ENCODE measurements around the gene UMAD1. TPM values are rescaled to one million over a fixed set of nuclear protein-coding genes. Genes with fewer than 3 reads are reported as not detected.

UMAD1 gene
- total RNA-seq, 6 experiments from 2014 or later = 7.6 to 15.3 (median 9.5) TPM

DNA sequence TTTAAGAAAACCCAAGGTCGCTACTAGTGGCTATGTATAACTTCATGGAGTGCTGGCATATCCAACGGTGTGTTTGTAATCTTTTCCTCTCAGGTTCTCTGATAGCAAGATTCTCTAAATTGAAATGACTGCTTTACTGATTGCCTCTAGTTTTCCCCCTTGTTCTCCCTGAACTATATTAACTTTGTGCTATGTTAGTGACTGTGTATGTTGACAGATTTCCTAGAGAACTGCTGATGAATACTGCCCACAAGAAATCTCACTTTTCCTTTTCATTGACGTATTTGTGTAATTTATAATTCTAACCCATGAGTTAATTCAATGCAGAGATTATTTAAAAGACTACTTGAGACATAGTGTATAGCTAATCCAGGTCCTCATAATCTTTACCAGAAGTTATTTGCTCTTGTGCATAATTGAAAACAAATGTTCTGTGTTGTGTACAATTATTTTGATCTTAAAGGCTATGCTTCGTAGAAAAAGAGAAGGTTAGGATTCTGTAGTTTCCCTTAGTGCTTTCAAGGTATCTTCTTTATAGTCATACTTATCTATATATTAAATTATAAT lies 257.5 kb downstream of the UMAD1 start:
- H3K36me3 ChIP-seq = no peaks in the 10 kb centered on the region
- no peak overlapping the region for H3K4me3 ChIP-seq
- ATAC-seq (no peak), DNase-seq (no peak)
- WGBS (ENCODE audit: insufficient coverage, low coverage, low lambda C conversion rate, missing lambda C conversion rate) = 75% methylated on average over 4 of the region's 4 CpGs
- H3K9me3 ChIP-seq = no peaks in the 10 kb centered on the region
- intact Hi-C loops (cut with DNase I) = no loop called here
- TF ChIP-seq, protein P1, sequence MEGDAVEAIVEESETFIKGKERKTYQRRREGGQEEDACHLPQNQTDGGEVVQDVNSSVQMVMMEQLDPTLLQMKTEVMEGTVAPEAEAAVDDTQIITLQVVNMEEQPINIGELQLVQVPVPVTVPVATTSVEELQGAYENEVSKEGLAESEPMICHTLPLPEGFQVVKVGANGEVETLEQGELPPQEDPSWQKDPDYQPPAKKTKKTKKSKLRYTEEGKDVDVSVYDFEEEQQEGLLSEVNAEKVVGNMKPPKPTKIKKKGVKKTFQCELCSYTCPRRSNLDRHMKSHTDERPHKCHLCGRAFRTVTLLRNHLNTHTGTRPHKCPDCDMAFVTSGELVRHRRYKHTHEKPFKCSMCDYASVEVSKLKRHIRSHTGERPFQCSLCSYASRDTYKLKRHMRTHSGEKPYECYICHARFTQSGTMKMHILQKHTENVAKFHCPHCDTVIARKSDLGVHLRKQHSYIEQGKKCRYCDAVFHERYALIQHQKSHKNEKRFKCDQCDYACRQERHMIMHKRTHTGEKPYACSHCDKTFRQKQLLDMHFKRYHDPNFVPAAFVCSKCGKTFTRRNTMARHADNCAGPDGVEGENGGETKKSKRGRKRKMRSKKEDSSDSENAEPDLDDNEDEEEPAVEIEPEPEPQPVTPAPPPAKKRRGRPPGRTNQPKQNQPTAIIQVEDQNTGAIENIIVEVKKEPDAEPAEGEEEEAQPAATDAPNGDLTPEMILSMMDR (IDR thresholded peaks at IDR 0.05) = no peak
- TF ChIP-seq POLR2A (IDR thresholded peaks at IDR 0.05) = no peak
- no peak overlapping the region for H3K27ac ChIP-seq
- H3K27me3 ChIP-seq = no peaks in the 10 kb centered on the region
- no peaks in the 10 kb centered on the region for H3K4me1 ChIP-seq

DNA sequence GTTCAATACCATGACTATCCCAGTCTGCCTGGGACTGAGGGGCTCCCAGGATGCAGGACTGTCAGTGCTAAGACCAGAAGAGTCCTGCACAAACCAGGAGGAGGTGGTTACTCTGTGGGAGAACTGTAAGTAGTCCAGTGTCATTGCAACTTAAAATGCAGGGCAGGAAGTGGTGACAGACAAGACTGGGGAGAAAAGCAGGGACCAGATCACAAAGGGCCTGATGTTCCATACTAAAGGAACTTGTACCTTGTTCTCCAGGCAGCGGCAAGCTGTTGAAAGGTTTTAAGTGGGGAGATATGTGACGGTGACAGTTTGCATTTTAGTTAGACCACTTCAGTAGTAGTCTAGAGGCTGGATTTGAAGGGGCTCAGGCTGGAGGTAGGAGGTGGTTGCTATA lies 262.3 kb downstream of the UMAD1 start:
- TF ChIP-seq, protein P1 (IDR thresholded peaks at IDR 0.05) = no peak
- TF ChIP-seq POLR2A (IDR thresholded peaks at IDR 0.05) = no peak
- WGBS (ENCODE audit: insufficient coverage, low coverage, low lambda C conversion rate, missing lambda C conversion rate) = 60% methylated on average over 1 of the region's 2 CpGs
- Histone ChIP-seq H3K4me3 (no peak overlapping the region), H3K9me3 (no peaks in the 10 kb centered on the region), H3K27ac (no peak overlapping the region), H3K27me3 (no peaks in the 10 kb centered on the region), H3K4me1 (no peaks in the 10 kb centered on the region), H3K36me3 (no peaks in the 10 kb centered on the region)
- DNase-seq (no peak), ATAC-seq (no peak)
- intact Hi-C loops (cut with DNase I) = no loop called here

DNA sequence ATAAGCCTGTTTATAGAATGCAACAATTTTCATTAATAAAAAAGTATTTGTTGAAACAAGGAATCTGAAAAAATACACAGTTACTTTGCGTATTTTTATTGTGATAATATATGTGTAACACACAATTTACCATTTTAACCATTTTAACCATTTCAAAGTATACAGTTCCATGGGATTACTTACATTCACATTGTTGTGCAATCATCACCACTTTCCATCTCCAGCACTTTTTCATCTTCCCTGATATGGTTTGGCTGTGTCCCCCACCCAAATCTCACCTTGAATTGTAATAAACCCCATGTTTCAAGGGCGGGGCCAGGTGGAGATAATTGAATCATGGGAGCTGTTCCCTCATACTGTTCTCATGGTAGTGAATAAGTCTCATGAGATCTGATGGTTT lies 266.8 kb downstream of the UMAD1 start:
- Histone ChIP-seq H3K4me3 (no peak overlapping the region), H3K27ac (no peak overlapping the region), H3K36me3 (no peaks in the 10 kb centered on the region), H3K9me3 (no peaks in the 10 kb centered on the region), H3K27me3 (no peaks in the 10 kb centered on the region), H3K4me1 (no peaks in the 10 kb centered on the region)
- DNase-seq = no peak
- 90% methylated on average over 2 of the region's 2 CpGs for WGBS (ENCODE audit: insufficient coverage, low coverage, low lambda C conversion rate, missing lambda C conversion rate)
- intact Hi-C loops (cut with DNase I) = no loop called here
- TF ChIP-seq, protein P1 (IDR thresholded peaks at IDR 0.05) = no peak
- no peak for ATAC-seq

DNA sequence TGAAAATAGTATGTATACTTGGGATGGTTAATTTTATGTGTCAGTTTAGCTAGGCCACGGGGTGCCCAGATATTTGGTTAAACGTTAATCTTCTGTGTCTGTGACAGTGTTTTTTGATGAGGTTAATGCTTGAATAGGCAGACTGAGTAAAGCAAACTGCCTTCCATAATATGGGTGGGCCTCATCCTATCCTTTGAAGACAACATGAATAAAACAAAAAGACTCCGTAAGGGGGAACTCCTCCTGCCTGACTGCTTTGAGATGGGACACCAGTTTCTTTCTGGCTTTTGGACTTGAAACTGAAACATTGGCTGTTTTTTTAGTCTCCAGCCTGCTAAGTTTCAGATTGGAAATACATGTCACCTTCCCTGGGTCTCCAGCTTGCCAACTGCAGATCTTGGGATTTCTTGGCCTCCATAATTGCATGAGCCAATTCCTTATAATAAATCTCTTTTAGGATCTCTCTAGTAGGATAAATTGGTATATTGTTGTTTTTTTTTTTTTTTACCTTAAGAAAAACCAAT lies 268.1 kb downstream of the UMAD1 start:
- WGBS (ENCODE audit: insufficient coverage, low coverage, low lambda C conversion rate, missing lambda C conversion rate) = 51% methylated on average over 3 of the region's 3 CpGs
- intact Hi-C loops (cut with DNase I) = no loop called here

More for the DNA sequence above, 268.1 kb downstream of the UMAD1 start:
- ATAC-seq (no peak), DNase-seq (no peak)
- Histone ChIP-seq H3K36me3 (no peaks in the 10 kb centered on the region), H3K27me3 (no peaks in the 10 kb centered on the region), H3K4me1 (peaks cover 0 to 5% (median under 1%) of the 10 kb centered on the region in 4 donors), H3K27ac (no peak overlapping the region), H3K9me3 (no peaks in the 10 kb centered on the region), H3K4me3 (no peak overlapping the region)
- TF ChIP-seq, protein P1 (IDR thresholded peaks at IDR 0.05) = no peak
- TF ChIP-seq POLR2A (IDR thresholded peaks at IDR 0.05) = no peak
